ENCODE data around the gene HLA-DOA. TPM values are rescaled to one million over a fixed set of nuclear protein-coding genes. Genes with fewer than 3 reads are reported as not detected.

The HLA-DOA gene
- total RNA-seq, 1 experiment from 2014 or later, result 0.16 TPM

Other genes with a start within 250 kb of the HLA-DOA start
- gene HLA-DQB2, start 246.1 kb downstream of the HLA-DOA start, total RNA-seq (2014; rRNA removed; shearing (Covaris generic)), result not detected in 2 replicates
- gene HLA-DOB, start 192.6 kb downstream of the HLA-DOA start, total RNA-seq (2014; rRNA removed; shearing (Covaris generic)), result 0.10 and 0.28 TPM in 2 replicates
- 17.1 and 17.4 TPM in 2 replicates for gene TAP2, start 170.9 kb downstream of the HLA-DOA start, total RNA-seq (2014; rRNA removed; shearing (Covaris generic))
- 0.18 and 0.33 TPM in 2 replicates for gene PSMB8, start 165.5 kb downstream of the HLA-DOA start, total RNA-seq (2014; rRNA removed; shearing (Covaris generic))
- 0.43 and 0.81 TPM in 2 replicates for gene TAP1, start 155.9 kb downstream of the HLA-DOA start, total RNA-seq (2014; rRNA removed; shearing (Covaris generic))
- 0.18 TPM in 1 of 2 replicates, not detected in the other for gene PSMB9, start 155.4 kb downstream of the HLA-DOA start, total RNA-seq (2014; rRNA removed; shearing (Covaris generic))
- gene HLA-DMB, start 68.6 kb downstream of the HLA-DOA start, total RNA-seq (2014; rRNA removed; shearing (Covaris generic)), result not detected in 2 replicates
- gene HLA-DMA, start 56.5 kb downstream of the HLA-DOA start, total RNA-seq (2014; rRNA removed; shearing (Covaris generic)), result 0.14 and 0.51 TPM in 2 replicates
- gene BRD2, start 41.0 kb downstream of the HLA-DOA start, total RNA-seq (2014; rRNA removed; shearing (Covaris generic)), result 178 and 199 TPM in 2 replicates
- not detected in 2 replicates for gene HLA-DPA1, start 64.1 kb upstream of the HLA-DOA start, total RNA-seq (2014; rRNA removed; shearing (Covaris generic))
- not detected in 2 replicates for gene HLA-DPB1, start 66.4 kb upstream of the HLA-DOA start, total RNA-seq (2014; rRNA removed; shearing (Covaris generic))
- 3.8 and 4.0 TPM in 2 replicates for gene COL11A2, start 182.9 kb upstream of the HLA-DOA start, total RNA-seq (2014; rRNA removed; shearing (Covaris generic))
- 24.4 and 25.9 TPM in 2 replicates for gene RXRB, start 191.1 kb upstream of the HLA-DOA start, total RNA-seq (2014; rRNA removed; shearing (Covaris generic))
- 71.8 and 75.1 TPM in 2 replicates for gene SLC39A7, start 191.3 kb upstream of the HLA-DOA start, total RNA-seq (2014; rRNA removed; shearing (Covaris generic))
- gene HSD17B8, start 195.1 kb upstream of the HLA-DOA start, total RNA-seq (2014; rRNA removed; shearing (Covaris generic)), result 1.0 and 1.5 TPM in 2 replicates
- gene RING1, start 198.9 kb upstream of the HLA-DOA start, total RNA-seq (2014; rRNA removed; shearing (Covaris generic)), result 14.9 and 16.4 TPM in 2 replicates

All from SJCRH30 (cell line).